Measurements from ENCODE around the gene SDK2. TPM values are rescaled to one million over a fixed set of nuclear protein-coding genes. Genes with fewer than 3 reads are reported as not detected.
A peak's percentile ranks its signal among the peaks of the same experiment; 100 is the strongest.

Gene SDK2
- total and polyA plus RNA-seq, 9 of the 15 experiments (the other 6 are each of a cell fraction or from before 2014, with no cell fraction given) = 0.04 TPM; not detected in 8

- no peak for TF ChIP-seq AFF1 (IDR thresholded peaks at IDR 0.05; ENCODE audit: low read depth in 1 of 2, partially characterized antibody in 2 of 2)
- TF ChIP-seq FOXP1 (CRISPR knock-in tag; IDR thresholded peaks at IDR 0.05) = 0 out of 2 replicates have a peak, but pooled peaks have one; percentile 38
- no peak for TF ChIP-seq TRIM25 (IDR thresholded peaks at IDR 0.05; ENCODE audit: borderline replicate concordance)
- TF ChIP-seq NBN (IDR thresholded peaks at IDR 0.05; ENCODE audit: low read depth) = no peak; the same call in 1 of the 2 replicates
- TF ChIP-seq NFE2L1 (tag; IDR thresholded peaks at IDR 0.05; ENCODE audit: borderline replicate concordance, low read depth) = no peak
- no peak for TF ChIP-seq SREBF2 (CRISPR knock-in tag; IDR thresholded peaks at IDR 0.05)
- no peak for TF ChIP-seq TAL1 (IDR thresholded peaks at IDR 0.05)
- no peak for TF ChIP-seq GTF2F1 (IDR thresholded peaks at IDR 0.05; ENCODE audit: low read depth, low read length)
- TF ChIP-seq SLC30A9 (CRISPR knock-in tag; IDR thresholded peaks at IDR 0.05) = no peak
- TF ChIP-seq ZNF133 (CRISPR knock-in tag; IDR thresholded peaks at IDR 0.05) = no peak
- TF ChIP-seq ZBTB34 (CRISPR knock-in tag; IDR thresholded peaks at IDR 0.05) = no peak
- TF ChIP-seq RFX7 (CRISPR knock-in tag; IDR thresholded peaks at IDR 0.05) = no peak
- peak; percentile 38 for TF ChIP-seq ESRRA (IDR thresholded peaks at IDR 0.05; ENCODE audit: borderline replicate concordance, low read depth)
- TF ChIP-seq MEF2D (tag; conservative IDR thresholded peaks at IDR 0.05; ENCODE audit: low read depth) = no peak
- no peak; the same call in 1 of the 2 replicates for TF ChIP-seq MYNN (IDR thresholded peaks at IDR 0.05)
- no peak for TF ChIP-seq MYNN (CRISPR knock-in tag; IDR thresholded peaks at IDR 0.05)
- TF ChIP-seq NCOR1 (IDR thresholded peaks at IDR 0.05) = no peak; the same call in 1 of the 2 replicates
- 0 out of 2 replicates have a peak, but pooled peaks have one; percentile 35 for TF ChIP-seq RNF2 (IDR thresholded peaks at IDR 0.05)
- TF ChIP-seq RFX5 (IDR thresholded peaks at IDR 0.05; ENCODE audit: low read depth, low read length) = no peak
- peak; percentile 46; the same call in 1 of the 2 replicates for TF ChIP-seq ETS1 (conservative IDR thresholded peaks at IDR 0.05; ENCODE audit: control insufficient read depth, low read depth, low read length)
Measured at GRCh38 chr17:73304971-73305812, 339.1 kb downstream of the SDK2 start (continued).

Data from K562 (cell line).